HG03060 (cell line): Measurements from ENCODE around the gene STPG1.
"Not testable (repeated sequence)": the region's sequence is repeated elsewhere in the genome, so short reads cannot be mapped to it uniquely, and the experiment has no call there.

Experiments
- ATAC-seq: cut with Tn5 transposase; IDR thresholded peaks from one replicate; pipeline ENCODE4 v1.9.1; 2021; ENCODE audit warnings: low read depth, moderate number of reproducible peaks; ENCODE audit not compliant: unreplicated experiment

Gene STPG1, protein sequence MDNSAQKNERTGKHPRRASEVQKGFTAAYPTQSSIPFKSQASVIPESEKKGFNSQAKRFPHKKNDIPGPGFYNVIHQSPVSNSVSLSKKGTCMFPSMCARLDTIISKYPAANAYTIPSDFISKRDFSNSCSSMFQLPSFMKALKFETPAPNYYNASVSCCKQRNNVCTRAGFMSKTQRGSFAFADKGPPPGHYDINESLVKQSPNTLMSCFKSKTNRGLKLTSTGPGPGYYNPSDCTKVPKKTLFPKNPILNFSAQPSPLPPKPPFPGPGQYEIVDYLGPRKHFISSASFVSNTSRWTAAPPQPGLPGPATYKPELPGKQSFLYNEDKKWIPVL

DNA sequence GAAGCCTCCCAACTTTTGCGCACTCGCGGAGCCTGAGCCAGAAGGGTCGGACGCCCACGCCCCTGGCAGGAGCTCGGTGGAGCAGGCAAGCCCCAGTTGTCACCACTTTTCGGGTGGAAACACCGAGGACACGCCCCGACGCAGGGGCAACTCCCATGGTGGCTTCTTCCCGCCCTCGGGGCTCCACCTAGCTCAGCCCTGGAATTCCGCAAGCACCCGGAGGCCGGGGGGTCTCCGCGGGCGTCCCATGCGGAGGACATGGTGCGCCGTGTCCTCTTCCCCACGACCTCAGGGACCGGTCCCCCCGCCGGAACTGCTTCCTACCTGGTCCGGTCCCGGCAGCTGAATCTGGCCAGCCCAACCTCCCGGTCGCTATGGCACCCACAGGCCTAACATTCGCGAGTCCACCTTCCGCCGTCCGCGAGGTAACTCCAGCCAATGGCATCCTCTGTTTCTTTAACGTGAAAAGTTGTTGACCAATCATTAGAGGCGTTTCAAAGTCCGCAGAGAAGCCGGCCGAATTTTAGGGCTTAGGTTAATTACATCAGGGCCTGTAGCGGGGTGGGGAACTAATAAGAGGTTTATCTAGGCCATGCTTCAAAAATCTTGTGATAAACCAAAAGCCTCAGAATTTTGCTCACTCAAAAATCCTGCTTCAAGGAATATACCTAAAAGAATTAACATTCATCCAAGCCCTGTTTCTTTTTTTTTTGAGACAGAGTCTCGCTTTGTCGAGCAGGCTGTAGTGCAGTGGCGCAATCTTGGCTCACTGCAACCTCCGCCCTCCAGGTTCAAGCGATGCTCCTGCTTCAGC lies at the start of gene STPG1:
TSS of gene STPG1 (minus strand) at position 433 of the 814 bp plus-strand sequence. CDS start 12,394 bp downstream, outside the sequence.
- no peak for ATAC-seq

DNA sequence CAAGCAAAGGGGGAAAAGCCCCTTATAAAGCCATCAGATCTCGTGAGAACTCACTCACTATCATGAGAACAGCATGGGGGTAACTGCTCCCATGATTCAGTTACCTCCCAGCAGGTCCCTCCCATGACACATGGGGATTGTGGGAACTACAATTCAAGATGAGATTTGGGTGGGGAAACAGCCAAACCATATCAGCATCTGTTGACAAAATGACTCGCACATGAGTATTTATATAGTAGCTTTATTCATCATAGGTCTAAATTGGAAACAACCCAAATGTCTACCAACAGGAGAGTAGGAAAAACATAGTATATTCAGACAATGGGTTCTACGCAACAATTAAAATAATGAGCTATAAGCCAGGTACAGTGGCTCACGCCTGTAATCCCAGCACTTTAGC lies 48.5 kb upstream of the STPG1 start:
- ATAC-seq, result not testable (repeated sequence)

DNA sequence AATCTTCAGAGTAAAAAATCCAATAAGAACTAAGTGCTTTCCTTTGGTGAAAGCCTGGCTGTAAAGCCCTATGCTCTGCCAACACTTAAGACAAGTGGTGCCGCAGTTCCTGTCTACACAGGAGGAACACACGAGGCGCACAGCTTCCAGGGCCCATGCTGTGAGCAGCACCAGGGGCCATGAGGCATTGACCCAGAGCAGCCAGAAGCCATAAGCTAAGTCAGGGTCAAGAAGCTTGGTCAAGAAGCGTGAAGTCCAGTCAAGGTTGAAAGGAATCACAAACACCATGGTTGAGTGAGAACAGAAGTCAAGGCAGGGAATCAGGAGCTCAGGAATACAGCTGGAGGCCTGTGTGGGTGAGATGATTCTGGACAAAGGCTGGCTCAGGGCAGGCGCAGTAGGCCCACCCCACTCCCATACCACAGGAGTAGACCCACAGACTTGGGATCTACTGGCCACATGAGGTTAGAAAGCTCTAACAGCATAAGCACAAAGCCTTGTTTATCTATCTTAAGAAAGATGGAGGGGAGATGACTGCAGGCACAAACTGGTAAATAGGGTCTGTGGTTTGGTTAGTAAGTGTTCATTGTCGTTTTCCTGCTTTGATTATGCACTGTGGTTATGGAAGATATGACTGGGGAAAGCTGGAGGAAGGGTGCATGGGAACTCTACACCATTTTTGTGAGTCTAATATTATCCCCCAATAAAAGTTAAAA lies 46.1 kb upstream of the STPG1 start:
- ATAC-seq, result no peak

- ATAC-seq, result no peak
Observed at GRCh38 chr1:24457866-24458265, 44.3 kb upstream of the STPG1 start.

DNA sequence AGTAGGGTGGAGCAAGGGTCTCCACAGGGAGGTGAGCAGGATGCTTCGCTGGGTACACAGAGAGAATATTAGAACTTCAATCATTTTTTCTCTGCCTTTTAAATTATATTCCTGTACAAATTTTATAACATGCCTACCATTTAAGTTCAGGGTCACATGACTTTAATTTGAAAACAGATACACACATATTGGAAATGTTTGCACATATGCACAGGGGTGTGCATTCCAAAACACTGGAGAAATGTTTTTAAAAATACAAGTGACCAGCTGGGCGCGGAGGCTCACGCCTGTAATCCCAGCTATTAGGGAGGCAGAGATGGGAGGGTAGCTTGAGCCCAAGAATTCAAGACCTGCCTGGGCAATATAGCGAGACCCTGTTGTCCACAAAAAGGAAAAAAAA lies 41.7 kb upstream of the STPG1 start:
- no peak for ATAC-seq

GRCh38 chr1:24454673-24455072 lies 41.1 kb upstream of the STPG1 start:
- no peak for ATAC-seq

GRCh38 chr1:24452922-24453485 lies 39.4 kb upstream of the STPG1 start:
- no peak for ATAC-seq

DNA sequence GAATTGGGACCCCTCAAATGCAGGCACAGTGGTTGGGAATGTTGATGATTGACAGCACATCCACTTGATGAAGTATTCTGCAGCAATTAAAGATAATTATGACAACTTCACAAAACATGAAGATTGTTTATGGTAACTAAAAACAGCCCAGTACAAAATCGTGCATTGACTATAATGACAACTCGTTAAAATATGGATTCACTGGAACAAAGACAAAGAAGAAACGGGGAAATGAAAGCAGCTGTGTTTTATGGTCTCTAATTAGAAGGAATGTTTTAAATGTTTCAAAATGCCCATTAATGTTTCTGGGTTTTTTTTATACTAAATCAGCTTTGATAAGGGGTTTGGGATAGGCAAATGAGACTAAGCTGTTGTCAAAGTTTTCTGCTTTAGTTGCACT lies 38.2 kb upstream of the STPG1 start:
- ATAC-seq, result no peak

GRCh38 chr1:24450857-24451397 lies 37.3 kb upstream of the STPG1 start:
- no peak for ATAC-seq

DNA sequence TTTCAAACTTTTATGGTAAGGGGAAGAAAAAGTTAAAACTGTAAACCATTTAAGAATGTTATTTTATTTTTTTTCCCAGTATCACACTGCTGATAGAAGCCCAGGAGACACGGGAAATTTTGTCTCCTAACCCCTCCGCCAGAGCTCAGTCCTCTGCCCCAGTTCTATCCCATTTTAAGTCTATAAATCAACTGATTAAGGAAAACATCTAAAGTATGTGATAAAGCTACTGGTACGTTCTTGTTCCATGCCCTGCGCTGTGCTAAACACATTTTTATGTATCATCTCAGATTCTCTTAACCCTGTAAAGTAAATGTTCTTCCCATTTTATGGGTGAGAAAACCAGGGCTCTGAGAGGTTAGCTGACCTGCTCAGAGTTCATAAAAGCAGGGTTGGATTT lies 36.7 kb upstream of the STPG1 start:
- no peak for ATAC-seq

- not testable (repeated sequence) for ATAC-seq
Observed at GRCh38 chr1:24446446-24446845, 32.9 kb upstream of the STPG1 start.

- ATAC-seq, result no peak
Observed at GRCh38 chr1:24443241-24443656, 29.7 kb upstream of the STPG1 start.

- no peak for ATAC-seq
Observed at GRCh38 chr1:24442764-24443163, 29.2 kb upstream of the STPG1 start.

DNA sequence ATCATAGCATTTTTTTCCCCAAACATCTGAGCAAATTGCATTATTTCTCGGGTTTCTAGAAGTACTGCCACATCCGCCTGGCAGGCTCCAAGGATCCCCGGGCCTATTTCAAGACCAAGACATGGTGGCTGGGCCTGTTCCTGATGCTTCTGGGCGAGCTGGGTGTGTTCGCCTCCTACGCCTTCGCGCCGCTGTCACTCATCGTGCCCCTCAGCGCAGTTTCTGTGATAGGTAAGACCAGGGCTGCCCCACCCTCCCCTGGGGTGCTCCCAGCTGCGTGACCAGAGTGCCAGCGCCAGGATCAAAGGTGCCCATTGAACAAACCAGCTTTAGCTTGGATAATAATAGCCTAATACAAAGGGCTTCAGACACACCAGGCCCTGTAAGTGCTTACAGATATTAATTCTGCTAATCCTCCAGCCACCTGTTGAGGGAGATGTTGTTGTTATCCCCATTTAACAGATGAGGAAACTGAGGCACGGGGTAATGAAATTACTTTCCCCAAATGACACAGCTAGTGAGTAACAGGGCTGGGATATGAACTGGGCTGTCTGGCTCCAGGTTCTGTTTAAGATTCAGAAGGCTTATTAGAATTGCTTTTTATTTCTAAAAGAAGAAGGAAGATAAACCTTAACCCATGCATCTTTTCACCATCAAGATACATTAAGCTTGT lies 28.6 kb upstream of the STPG1 start:
- ATAC-seq, result no peak

DNA sequence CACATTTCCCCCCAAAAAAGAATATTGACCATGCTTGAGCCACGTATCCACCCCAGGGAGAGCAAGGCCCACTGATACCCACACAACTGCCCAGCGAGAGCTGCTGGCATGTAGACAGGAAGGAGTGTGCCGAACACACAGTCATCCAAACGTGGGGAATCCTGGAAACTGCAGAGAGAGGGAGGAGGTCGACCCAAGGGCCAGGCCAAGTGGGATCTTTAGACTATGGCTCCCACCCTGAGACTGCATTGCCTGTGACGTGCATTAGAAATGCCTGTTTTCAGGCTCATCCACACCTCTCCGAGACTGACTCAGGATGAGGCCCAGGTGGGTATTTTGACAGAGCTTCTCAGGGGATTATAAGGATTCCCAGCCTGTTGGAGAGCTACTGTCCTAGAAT lies 27.9 kb upstream of the STPG1 start:
- no peak for ATAC-seq

GRCh38 chr1:24440436-24440835 lies 26.9 kb upstream of the STPG1 start:
- no peak for ATAC-seq

- ATAC-seq, result no peak
Observed at GRCh38 chr1:24438423-24438901, 24.9 kb upstream of the STPG1 start.

- ATAC-seq, result no peak
Observed at GRCh38 chr1:24437631-24438396, 24.2 kb upstream of the STPG1 start.

GRCh38 chr1:24435782-24436365 lies 22.3 kb upstream of the STPG1 start:
- ATAC-seq, result no peak
